Measurements from ENCODE around the gene NLGN1. TPM values are rescaled to one million over a fixed set of nuclear protein-coding genes. Genes with fewer than 3 reads are reported as not detected.

Gene NLGN1
- total RNA-seq, result 0.59 and 0.92 TPM in 2 replicates

DNA sequence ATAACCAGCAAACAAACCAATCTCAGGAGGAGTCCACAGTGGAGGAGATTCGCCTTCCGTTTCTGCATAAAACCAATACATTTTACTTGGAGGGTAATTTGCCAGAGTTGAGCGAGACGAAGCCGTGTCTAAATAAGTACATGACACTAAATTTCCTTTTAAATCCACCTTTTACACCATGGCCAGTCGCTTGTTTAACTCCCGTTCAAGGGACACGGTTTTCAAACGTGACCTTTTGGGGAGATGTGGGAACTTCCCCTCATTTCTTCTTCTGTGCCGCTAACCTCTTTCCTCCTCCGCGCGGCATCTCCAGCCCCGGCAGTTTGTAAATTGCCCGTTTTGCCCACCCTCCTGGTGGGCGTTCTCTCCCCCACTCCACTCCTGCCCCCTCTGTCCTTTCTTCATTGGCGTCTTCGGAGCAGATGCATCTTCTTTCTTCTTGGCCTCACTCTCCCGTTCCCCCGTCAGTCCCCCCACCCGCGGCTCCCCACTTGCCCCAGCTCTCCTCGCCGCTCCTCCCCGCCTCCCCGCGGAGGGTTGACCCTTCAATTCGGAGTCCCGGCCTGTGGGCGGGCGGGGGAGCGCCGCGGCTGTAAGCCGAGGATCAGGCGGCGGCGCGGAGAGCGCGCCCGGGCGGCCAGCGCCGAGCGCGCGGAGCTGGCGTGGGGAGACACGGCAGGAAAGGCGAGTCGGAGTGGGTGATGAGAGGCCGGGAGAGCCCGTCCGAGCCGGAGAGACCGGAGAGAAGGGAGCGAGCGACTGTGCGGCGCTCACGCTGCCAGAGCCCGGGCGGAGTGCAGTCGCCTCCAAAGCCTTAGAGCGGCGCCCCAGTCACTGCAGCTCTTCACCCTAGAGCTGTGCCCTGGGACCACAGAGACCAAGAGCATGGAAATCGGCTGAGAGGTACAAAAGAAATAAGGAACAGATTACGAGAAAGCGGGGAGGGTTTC, at the start of gene NLGN1:
NLGN1 (plus strand) TSS at position 584 of the 950 bp plus-strand sequence.

